GM13977 (cell line): ENCODE data around the gene C1orf174.

Source experiments
- DNase-seq: peaks from one replicate; pipeline ENCODE4 v3.0.0; 2012; ENCODE audit warnings: low spot score
- in situ Hi-C: fragments of 300-500 bp; cut with MboI; formaldehyde crosslinking; loops from one replicate; pipeline ENCODE4 v1.12.0; 2022; ENCODE audit warnings: low sequenced_read_pairs, low pct_unique_long_range_greater_than_20kb, mixed read lengths, inconsistent platforms; ENCODE audit not compliant: unreplicated experiment
- TF ChIP-seq, protein P1 (sequence below): IDR thresholded peaks from 2 replicates; pipeline ENCODE4 v1.5.1; 2012; ENCODE audit warnings: mild to moderate bottlenecking, control low read depth; ENCODE audit not compliant: insufficient read depth; ENCODE audit errors: extremely low read depth, missing control alignments

Gene C1orf174

DNA sequence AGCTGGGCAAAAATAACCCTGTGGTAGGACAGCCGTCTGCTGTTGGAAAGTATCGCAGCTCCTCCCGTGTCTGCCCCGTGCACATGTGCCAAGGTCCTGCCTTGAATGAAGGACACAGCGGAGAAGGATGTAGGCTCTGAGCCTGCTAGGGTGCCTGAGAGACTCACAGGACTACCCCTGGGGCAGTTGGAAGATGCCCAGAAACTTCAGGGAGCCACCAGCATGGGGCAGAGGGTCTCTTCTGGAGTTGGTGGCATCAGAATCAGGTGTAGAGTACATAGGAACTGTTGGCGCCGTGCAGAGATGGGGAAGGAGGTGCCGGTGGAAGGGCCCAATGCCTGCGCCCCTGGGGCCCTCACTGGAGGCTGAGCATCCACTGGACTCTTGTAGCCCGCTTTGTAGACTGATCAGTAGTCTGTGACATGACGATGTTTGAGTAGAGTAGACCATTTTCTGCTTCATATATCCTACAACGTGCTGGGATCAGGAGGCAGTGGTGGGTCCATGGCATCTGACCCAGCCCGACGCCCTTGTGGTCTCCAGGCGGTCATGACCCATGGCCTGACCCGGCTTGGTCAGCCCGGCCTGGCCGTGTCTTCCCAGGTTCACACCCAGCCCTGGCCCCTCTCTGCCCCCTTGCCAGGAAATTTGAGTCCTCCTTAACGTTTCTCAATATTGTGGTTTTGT, 5.3 kb upstream of the C1orf174 start:
- in situ Hi-C loops: loop anchor here (25.0 kb wide), 1 partner anchor 1832 kb away; no protein-coding TSS in a partner anchor
- no peak for DNase-seq
- TF ChIP-seq, protein P1, sequence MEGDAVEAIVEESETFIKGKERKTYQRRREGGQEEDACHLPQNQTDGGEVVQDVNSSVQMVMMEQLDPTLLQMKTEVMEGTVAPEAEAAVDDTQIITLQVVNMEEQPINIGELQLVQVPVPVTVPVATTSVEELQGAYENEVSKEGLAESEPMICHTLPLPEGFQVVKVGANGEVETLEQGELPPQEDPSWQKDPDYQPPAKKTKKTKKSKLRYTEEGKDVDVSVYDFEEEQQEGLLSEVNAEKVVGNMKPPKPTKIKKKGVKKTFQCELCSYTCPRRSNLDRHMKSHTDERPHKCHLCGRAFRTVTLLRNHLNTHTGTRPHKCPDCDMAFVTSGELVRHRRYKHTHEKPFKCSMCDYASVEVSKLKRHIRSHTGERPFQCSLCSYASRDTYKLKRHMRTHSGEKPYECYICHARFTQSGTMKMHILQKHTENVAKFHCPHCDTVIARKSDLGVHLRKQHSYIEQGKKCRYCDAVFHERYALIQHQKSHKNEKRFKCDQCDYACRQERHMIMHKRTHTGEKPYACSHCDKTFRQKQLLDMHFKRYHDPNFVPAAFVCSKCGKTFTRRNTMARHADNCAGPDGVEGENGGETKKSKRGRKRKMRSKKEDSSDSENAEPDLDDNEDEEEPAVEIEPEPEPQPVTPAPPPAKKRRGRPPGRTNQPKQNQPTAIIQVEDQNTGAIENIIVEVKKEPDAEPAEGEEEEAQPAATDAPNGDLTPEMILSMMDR: no peak

GRCh38 chr1:3904843-3905185, 4.7 kb upstream of the C1orf174 start:
- in situ Hi-C loops: loop anchor here (25.0 kb wide), 1 partner anchor 1832 kb away; no protein-coding TSS in a partner anchor
- DNase-seq: no peak
- TF ChIP-seq, protein P1: no peak

GRCh38 chr1:3904006-3904842, 4.2 kb upstream of the C1orf174 start:
- TF ChIP-seq, protein P1: no peak
- no peak for DNase-seq
- in situ Hi-C loops: loop anchor here (25.0 kb wide), 1 partner anchor 1833 kb away; no protein-coding TSS in a partner anchor

- in situ Hi-C loops: loop anchor here (25.0 kb wide), 1 partner anchor 1834 kb away; no protein-coding TSS in a partner anchor
- DNase-seq: no peak
- TF ChIP-seq, protein P1: no peak
Observed at GRCh38 chr1:3903141-3904005, 3.3 kb upstream of the C1orf174 start.

GRCh38 chr1:3902571-3903091, 2.6 kb upstream of the C1orf174 start:
- DNase-seq: no peak
- TF ChIP-seq, protein P1: no peak
- in situ Hi-C loops: loop anchor here (25.0 kb wide), 1 partner anchor 1835 kb away; no protein-coding TSS in a partner anchor

GRCh38 chr1:3902111-3902511, 2.0 kb upstream of the C1orf174 start:
- no peak for DNase-seq
- TF ChIP-seq, protein P1: no peak
- in situ Hi-C loops: loop anchor here (25.0 kb wide), 1 partner anchor 1835 kb away; no protein-coding TSS in a partner anchor
